Right hindlimb (tissue), 1 donor: ENCODE data around the gene FIBCD1.

Experiments
- DNase-seq: peaks from one replicate; pipeline ENCODE4 v3.0.0-alpha.2; 2018

FIBCD1 gene

DNA sequence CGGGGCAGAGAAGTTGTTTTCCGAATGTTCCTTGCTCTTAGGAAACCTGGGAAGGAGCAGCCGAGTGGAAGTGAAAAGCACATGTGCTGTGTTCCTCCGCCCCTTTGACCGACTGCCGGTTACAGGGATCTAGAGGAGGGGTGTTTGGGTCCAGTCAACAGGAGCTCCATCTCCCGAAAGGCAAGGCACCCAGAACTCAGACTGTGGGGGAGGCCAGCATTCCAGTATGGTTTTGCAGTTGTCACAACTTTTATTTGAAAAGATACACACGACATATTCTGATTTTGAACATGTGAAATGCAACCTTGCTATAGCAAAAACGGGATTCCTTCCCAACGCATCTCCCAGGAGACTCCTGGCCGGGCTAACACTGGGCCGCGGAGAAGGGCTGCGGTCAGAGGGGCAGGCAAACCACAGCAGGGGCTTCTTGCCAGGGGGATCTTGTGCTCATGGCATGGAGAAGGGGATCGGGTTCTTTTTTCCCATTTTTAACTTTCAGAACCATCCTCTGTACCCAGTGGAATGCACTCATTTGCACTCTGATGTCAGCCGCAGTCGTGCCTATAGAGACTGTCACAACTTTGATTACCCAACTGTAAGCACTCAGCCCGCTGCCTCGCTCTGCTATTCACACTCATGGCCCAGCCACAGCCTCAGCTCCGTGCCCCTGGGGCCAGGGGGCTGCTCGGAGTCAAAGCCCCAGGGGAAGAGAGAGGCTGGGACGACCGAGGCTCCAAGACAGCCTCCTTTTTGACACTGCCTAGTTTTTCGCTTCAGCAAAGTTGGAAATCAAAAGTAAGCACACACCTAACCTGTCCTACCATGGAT lies 46.4 kb downstream of the FIBCD1 start:
- no peak for DNase-seq

DNA sequence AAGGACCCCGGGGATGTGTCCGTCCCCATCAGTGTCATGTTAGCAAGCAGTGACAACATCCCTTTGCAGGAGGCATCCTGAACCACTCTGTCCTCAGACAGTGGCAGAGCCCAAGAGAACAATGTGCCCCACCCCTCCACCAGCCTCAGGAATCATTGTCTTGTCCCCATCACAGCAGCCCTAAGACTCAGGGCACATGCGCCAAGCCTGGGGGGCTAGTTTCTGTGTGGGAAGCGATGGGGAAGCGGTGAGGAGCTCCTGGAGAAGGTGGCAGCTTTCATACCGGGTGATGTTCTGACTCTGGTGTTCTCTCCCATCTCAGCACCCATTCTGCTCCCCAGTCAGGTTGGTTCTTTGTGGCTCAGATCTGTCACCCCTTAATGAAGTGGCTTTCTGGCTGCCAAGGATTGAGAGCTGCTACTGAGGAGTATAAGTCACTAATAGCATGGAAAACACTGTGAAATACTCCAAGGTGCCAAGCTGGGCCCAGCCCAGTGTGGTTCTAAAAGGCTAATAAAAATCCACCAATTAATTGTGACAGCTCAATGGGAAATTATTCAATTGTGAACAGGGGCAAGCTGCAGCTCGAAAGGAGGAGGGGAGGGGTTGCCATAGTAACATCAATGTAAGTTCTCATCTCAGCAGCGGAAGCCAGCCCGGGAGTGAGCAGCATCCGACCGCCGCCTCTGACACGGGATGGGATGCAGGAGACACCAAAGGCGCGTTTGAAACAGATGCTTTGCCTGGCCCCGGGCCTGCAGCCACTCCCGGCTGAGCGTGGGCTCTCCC lies 47.2 kb downstream of the FIBCD1 start:
- peak; percentile 62 for DNase-seq

DNA sequence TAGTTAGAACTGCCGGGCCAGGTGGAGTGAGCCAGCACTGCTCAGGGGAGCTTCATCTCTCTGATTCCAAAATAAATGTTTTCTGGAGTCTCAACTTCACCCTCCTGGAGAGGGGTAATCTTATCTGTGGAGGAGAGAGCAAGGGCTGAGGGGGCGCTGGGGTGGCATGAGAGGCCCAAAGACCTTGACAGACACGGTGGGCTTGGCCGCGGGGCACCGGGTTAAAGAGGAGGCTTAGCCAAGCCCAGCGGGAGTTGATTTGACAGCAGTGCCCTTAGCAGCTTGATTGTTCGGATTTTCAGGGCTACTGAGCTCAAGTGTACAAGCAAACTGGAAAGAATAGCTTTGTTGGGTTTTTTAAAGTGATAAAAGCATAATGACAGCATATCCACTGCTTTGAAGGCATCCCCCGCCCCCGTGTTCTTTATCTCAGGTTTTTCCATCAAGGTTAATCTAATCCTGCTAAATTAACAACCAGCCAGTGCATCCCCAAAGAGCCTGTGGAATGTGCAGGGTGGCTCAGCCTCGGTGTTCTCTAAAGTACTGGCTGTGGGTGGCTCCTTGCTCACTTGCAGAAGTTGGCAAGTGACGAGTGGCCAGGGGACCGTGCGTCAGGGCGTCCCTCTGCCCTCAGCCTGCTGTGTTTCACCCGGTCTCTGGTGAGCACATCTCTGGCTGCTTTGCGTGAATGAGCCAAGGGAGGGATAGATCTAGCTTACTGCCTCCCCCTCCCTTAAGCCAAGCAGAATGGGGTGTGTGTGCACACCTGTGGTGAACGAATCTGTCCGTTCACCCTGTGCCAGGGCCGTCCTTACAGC lies 48.0 kb downstream of the FIBCD1 start:
- DNase-seq: no peak

DNA sequence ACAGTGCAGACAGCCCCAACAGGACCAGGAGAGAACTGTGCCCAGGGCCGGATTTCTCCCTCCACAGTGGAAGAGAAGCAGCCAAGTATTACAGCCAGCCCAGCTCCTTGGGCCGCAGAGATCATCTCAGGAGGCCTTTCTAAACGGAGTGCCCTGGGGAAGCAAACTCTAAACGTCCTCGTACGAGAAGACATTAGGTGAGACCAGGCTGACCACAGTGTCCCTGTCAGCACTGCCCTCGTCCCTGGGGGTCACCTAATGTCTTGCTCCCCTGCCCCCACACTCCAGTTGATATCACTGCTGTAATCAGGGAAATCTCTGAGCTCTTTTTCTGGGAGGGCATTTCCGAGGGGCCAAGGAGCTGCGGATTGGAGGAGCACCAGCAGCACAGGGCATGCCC lies 48.9 kb downstream of the FIBCD1 start:
- no peak for DNase-seq

DNA sequence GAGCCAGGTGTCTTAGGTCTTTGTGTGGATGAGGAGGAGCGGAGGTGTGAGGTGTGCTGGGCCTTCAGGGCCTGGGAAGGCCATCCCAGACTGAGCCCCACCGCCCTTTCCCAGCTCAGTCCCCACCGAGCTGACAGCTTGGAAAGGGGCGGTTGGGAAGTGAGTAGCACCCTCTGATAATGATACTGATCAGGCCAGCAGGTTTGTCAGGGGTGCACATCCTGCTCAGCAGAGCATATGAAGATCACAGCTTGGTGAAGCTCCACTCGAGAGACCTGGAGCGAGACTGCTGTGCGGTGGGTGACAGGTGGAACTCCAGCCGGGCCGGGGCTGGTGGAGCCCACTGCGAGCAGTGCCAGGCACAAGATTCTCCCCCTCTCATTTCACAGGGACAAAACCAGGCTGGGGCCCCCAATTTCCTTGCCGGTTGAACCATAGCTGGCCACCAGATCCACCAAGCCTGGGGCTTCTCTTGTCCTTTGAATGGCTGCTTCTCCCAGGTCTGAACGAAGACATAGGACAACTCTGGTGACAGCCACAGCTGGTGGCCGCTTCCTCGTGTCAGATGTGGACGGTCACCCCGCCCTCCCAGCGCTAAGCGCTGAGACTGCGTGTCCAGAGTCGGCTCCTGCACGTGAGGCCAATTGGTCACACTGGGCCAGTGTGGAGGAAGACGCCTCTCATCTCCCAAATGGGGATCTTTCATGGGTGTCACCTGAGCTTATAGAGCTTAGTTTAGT lies 50.7 kb downstream of the FIBCD1 start:
- no peak for DNase-seq

DNA sequence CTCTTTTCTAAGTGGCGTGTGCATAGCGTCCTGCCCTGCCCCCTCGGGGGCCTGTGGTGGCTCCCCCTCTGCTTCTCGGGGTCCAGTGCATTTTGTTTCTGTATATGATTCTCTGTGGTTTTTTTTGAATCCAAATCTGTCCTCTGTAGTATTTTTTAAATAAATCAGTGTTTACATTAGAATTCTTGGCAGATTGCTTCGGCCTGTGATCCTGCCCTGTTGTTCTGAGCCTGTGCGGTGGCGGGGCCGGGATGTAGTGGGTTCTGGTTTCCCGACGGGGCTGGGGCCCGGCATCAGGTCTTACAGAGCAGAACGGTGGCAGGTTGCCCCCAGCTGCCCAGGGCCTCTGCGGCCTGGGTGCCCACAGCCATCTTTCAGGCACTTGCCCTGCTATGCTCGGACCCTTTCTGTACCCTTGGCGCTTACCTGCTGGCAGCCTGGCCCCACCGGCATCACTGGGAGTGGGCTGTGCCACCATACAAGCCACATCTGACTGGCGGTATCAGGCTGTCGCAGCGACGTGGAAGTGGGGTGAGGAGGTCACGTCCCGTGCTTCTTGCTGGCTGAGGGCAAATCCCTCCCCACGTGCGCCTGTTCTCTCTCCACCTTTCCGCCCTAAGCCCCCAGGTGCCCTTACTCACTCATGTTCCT lies 51.4 kb downstream of the FIBCD1 start:
- DNase-seq: no peak

DNA sequence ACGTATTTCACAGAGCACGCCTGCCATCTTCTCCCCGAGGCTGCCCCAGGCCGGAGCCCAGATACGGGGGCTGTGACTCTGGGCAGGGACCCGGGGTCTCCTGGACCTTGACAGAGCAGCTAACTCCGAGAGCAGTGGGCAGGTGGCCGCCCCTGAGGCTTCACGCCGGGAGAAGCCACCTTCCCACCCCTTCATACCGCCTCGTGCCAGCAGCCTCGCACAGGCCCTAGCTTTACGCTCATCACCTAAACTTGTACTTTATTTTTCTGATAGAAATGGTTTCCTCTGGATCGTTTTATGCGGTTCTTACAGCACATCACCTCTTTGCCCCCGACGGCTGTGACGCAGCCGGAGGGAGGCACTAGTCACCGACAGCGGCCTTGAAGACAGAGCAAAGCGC lies 52.1 kb downstream of the FIBCD1 start:
- no peak for DNase-seq

DNA sequence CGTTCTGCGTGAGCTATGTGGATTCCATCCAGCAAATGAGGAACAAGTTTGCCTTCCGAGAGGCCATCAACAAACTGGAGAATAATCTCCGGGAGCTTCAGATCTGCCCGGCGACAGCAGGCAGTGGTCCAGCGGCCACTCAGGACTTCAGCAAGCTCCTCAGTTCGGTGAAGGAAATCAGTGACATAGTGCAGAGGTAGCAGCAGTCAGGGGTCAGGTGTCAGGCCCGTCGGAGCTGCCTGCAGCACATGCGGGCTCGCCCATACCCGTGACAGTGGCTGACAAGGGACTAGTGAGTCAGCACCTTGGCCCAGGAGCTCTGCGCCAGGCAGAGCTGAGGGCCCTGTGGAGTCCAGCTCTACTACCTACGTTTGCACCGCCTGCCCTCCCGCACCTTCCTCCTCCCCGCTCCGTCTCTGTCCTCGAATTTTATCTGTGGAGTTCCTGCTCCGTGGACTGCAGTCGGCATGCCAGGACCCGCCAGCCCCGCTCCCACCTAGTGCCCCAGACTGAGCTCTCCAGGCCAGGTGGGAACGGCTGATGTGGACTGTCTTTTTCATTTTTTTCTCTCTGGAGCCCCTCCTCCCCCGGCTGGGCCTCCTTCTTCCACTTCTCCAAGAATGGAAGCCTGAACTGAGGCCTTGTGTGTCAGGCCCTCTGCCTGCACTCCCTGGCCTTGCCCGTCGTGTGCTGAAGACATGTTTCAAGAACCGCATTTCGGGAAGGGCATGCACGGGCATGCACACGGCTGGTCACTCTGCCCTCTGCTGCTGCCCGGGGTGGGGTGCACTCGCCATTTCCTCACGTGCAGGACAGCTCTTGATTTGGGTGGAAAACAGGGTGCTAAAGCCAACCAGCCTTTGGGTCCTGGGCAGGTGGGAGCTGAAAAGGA lies 53.3 kb downstream of the FIBCD1 start:
- no peak for DNase-seq

DNA sequence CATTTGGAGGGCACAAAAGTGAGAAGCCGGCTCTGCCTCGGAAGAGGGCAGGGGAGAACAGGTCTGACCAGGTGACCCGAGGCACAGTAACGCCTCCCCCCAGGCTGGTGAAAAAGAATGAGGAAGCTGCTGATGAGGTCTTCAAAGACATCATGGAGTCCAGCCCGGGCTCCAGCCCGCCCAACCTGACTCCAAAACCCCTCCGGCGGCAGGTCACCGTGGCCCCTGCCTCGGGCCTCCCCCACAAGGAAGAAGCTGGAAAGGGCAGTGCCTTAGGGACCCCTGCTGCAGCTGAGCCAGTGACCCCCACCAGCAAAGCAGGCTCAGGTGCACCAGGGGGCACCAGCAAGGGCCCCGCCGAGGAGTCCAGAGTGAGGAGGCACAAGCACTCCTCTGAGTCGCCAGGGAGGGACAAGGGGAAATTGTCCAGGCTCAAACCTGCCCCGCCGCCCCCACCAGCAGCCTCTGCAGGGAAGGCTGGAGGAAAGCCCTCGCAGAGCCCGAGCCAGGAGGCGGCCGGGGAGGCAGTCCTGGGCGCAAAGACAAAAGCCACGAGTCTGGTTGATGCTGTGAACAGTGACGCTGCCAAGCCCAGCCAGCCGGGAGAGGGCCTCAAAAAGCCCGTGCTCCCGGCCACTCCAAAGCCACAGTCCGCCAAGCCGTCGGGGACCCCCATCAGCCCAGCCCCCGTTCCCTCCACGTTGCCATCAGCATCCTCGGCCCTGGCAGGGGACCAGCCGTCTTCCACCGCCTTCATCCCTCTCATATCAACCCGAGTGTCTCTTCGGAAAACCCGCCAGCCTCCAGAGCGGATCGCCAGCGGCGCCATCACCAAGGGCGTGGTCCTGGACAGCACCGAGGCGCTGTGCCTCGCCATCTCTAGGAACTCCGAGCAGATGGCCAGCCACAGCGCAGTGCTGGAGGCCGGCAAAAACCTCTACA lies 54.2 kb downstream of the FIBCD1 start:
- DNase-seq: no peak

DNA sequence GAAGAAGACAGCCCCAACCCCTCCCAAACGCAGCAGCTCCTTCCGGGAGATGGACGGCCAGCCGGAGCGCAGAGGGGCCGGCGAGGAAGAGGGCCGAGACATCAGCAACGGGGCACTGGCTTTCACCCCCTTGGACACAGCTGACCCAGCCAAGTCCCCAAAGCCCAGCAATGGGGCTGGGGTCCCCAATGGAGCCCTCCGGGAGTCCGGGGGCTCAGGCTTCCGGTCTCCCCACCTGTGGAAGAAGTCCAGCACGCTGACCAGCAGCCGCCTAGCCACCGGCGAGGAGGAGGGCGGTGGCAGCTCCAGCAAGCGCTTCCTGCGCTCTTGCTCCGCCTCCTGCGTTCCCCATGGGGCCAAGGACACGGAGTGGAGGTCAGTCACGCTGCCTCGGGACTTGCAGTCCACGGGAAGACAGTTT lies 54.9 kb downstream of the FIBCD1 start:
- DNase-seq: no peak

DNA sequence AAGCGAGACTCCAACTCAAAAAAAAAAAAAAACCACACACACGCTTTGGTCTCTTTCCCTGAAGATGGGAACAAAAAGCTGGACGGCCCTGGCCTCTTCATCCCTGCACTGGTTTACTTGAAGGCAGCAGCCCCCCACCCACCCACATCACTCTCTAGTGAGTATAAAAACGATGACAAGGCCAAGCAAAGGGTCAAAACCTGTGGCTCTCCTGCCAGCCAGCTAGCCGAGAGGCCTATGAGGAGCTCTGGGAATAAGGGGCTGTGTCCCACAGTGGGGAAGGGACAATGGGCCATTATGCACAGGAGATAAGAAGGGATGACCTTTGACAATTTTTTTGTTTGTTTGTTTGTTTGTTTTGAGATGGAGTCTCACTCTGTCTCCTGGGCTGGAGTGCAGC lies 55.6 kb downstream of the FIBCD1 start:
- DNase-seq: no peak

DNA sequence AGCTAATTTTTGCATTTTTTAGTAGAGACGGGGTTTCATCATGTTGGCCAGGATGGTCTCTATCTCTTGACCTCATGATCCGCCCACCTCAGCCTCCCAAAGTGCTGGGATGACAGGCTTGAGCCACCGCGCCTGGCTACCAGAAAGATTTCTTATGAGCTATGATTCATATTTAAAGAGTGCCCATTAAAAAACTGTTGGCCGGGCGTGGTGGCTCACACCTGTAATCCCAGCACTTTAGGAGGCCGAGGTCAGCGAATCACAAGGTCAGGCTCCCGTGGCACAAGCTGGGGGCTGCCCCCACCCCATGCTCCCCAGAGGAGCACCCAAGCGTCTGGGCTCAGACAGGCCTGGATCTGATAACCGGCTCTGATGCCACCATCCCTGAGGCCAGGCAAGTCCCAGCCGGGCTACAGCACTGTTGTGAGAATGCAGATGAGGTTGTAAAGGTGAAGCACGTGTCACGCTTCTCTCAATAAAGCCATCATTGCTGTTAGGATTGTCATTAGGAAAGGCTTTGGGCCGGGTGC lies 56.3 kb downstream of the FIBCD1 start:
- no peak for DNase-seq

DNA sequence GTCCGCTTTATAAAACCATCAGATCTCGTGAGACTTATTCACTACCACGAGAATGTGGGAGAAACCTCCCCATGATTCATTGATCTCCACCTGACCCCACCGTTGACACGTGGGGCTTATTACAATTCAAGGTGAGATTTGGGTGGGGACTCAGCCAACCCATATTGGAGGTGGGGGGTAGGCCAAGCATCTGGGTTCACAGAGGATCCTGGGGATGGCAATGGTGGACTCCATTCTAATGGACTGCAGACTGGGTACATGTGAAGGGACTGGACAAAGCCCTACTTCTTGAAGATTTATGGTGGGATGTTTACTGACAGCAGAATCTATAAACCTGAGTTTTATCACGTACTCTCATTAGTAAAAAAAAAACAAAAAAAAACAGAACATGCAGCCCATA lies 57.5 kb downstream of the FIBCD1 start:
- DNase-seq: no peak

DNA sequence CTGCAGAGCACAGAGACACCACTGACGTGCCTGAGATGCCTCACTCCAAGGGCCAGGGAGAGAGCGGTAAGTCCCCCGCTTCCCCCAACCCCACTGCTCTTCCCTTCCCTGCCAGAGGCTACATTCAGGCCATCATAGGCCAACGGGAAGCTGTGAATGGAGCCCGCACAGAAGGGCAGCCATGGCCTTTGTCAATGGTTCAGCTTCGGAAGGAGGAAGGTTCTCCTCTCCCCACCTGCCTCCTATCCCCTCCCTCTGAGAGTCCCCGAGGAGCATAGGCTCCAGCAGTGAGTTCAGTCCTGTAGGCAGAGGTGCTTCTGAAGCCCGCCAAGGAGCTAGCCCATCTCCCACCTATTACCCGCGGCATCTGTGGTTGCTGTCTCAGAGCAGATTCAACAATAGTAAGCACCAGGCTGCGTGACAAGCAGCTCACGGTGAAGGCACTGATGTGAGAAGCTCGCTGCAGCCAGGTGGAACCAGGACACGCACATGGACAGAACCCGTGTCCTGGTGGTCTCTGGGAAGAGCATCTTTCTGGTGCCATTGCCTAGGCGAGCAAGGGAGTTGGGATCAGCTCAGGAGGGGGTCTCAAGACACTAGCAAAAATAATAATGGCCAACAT lies 58.3 kb downstream of the FIBCD1 start:
- DNase-seq: no peak

DNA sequence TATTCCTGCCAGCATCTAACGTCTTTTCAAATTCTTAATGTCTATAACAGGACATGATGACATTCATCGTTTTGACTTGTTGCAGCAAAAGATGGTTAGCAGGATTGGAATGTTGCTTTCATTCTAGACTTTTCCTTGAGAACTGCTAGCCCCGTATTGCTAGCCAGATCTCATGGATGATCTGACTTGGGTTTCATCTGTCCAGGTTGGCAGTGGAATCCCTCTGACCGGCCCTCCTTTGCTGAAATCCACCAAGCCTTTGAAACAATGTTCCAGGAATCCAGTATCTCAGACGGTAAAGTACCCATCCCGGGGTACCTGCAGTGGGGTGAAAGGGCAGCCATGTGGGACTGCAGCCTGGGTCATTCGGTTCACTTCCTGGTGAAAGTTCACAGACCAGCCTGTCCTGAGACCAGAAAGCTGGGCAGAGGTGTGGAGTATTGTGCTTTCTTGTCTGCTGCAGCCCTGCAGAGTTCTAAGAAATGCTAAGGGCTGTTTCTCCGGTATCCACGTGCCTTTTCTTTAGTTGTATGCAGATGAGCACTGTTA lies 59.1 kb downstream of the FIBCD1 start:
- DNase-seq: no peak

DNA sequence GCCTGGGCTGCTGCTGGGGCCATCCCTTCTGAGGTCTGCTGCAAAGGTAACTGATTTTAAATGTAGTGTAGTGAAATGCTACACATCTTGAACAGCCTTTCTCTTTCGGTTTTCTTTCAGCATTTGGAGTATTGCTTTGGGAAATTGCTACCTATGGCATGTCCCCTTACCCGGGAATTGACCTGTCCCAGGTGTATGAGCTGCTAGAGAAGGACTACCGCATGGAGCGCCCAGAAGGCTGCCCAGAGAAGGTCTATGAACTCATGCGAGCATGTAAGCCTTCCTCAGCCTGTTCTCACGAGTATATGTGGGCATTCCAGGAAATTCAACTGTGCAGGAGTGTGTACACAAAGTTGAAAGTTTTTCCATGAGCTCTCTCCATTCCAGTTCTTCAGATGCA lies 60.8 kb downstream of the FIBCD1 start:
- no peak for DNase-seq

DNA sequence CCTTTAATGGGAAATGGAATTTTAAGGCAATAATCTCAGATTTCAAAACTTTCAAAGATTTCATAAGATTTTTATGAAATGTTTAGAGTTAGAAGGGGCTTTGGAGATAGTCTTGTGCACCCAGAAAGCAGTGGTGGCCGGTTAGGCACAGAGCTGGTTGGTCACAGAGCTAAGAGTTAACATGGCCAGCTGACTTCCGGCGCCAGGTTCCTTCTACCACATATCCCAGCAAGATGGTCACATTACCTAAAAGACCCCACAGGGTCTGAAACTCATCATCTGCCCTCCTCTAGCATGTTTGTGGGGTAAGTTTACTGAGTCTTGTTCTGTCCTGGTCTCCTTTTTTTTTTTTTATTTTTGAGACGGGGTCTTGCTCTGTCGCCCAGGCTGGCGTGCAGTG lies 61.7 kb downstream of the FIBCD1 start:
- DNase-seq: no peak

DNA sequence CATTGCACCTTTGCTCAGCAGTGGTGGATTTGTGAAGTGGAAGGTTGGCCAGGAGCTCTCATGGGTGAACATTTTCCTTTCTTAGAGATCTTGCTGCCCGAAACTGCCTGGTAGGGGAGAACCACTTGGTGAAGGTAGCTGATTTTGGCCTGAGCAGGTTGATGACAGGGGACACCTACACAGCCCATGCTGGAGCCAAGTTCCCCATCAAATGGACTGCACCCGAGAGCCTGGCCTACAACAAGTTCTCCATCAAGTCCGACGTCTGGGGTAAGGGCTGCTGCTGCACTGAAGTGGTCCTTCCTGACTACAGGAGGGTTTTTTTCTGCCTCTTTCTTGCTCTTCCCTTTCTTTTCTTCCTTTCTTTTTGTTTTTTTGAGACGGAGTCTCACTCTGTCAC lies 64.3 kb downstream of the FIBCD1 start:
- no peak for DNase-seq

DNA sequence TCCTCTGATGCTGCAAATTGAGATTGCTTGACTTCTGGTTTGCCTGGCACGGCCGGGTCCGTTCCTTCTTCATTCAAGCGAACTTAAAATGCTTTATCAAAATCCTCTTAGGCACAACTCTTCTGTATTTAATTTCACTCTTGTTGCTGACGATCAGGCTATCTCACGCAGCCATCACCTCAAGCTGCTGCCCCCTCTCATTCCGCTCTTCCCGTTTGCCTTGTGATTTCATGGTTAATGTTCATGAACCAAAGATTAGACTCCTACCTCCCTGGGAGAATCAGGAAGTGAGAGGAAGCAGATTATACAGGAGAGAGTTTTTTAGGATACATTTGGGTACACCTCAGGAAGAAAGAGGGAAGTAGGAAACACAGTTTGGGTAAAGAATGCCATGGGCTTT lies 65.1 kb downstream of the FIBCD1 start:
- no peak for DNase-seq
